Measurements from ENCODE around the gene MAP3K10. TPM values are rescaled to one million over a fixed set of nuclear protein-coding genes. Genes with fewer than 3 reads are reported as not detected.

The MAP3K10 gene
- total RNA-seq, 1 donor from 2014 or later = 5.7 TPM

DNA sequence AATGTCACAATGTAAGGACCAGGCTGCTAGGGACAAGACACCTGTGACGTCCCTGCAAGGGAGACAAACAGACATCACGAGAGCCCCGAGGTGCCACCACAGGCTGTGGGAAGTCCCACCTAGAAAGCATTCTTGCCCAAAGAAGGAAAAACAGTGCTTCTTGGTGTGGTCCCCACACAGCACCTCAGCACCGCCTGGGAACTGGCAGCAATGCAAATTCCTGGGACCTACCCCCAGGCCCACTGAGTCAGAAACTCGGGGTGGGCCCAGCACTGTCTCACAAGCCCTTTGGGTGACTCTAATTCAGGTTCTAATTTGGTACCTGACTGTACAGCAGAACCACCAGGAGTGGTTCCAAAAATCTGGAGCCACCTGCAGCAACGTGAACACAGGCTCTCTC is 49.1 kb downstream of the MAP3K10 start:
- H3K27me3 ChIP-seq = no peaks in the 10 kb centered on the region
- H3K4me1 ChIP-seq = no peaks in the 10 kb centered on the region
- no peak for TF ChIP-seq EZH2 (IDR thresholded peaks at IDR 0.05)
- Mint-ChIP-seq H3K9me3 (no peaks in the 10 kb centered on the region), H3K4me1 (peaks cover 12% of the 10 kb centered on the region), H3K4me3 (no peak overlapping the region), H3K27ac (no peak overlapping the region), H3K36me3 (peaks cover 12% of the 10 kb centered on the region), H3K27me3 (ENCODE audit: insufficient read depth, low read depth) (peaks cover 2% of the 10 kb centered on the region)
- no peaks in the 10 kb centered on the region for H3F3A ChIP-seq (ENCODE audit: low read depth)
- H2AFZ ChIP-seq (replicated peaks) = no peak overlapping the region
- no peak for DNase-seq (ENCODE audit: low spot score)
- no peaks in the 10 kb centered on the region for H3K36me3 ChIP-seq
- H3K4me3 ChIP-seq = no peak overlapping the region
- peaks cover 14% of the 10 kb centered on the region for H4K20me1 ChIP-seq (ENCODE audit: low read depth)
- H3K4me2 ChIP-seq = no peak overlapping the region
- H3K79me2 ChIP-seq (ENCODE audit: low read depth) = no peaks in the 10 kb centered on the region
- H3K27ac ChIP-seq = no peak overlapping the region
- no peak overlapping the region for H3K9ac ChIP-seq
- no peaks in the 10 kb centered on the region for H3K9me3 ChIP-seq (ENCODE audit: low read depth)

DNA sequence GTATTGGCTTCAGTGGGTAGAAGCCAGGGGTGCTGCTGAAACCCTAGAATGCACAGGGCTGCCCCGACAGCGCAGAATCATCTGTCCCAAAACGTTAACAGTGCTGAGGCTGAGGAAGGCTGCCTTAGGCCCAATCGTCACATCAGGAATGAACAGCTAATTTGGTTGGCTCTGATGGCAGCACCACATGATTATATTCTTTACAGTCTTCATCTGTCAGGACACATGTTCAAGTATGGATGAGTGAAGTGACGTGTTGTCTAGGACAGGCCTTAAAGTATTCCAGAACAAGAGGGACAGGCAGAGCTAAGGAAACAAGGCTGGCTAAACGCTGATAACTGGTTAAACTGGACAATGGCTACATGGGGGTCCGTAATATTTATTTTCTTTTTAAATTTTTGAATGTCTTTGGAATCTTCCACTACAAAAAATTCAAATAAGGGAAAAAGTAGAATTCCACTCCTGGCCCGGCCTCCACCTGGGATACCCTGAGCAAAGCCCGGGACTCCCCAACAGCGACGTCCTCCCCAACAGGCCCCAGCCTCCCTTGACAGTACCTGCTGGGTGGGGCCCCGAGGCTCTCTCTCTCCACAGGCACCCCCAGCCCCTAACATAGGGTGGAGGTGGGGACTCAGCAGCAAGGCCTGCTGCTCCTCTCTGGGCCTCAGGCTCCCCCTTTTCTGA is 50.0 kb downstream of the MAP3K10 start:
- H3K4me3 Mint-ChIP-seq = no peak overlapping the region
- H2AFZ ChIP-seq (replicated peaks) = no peak overlapping the region
- peaks cover 12% of the 10 kb centered on the region for H3K36me3 Mint-ChIP-seq
- H3K4me1 Mint-ChIP-seq = peaks cover 12% of the 10 kb centered on the region
- H3K9me3 ChIP-seq (ENCODE audit: low read depth) = no peaks in the 10 kb centered on the region
- H3K9ac ChIP-seq = no peak overlapping the region
- peaks cover 19% of the 10 kb centered on the region for H4K20me1 ChIP-seq (ENCODE audit: low read depth)
- H3K27ac Mint-ChIP-seq = no peak overlapping the region
- H3K4me1 ChIP-seq = no peaks in the 10 kb centered on the region
- no peaks in the 10 kb centered on the region for H3K79me2 ChIP-seq (ENCODE audit: low read depth)
- TF ChIP-seq EZH2 (IDR thresholded peaks at IDR 0.05) (no peak), EZH2phosphoT487 (IDR thresholded peaks at IDR 0.05) (no peak)
- TF ChIP-seq, protein P1, sequence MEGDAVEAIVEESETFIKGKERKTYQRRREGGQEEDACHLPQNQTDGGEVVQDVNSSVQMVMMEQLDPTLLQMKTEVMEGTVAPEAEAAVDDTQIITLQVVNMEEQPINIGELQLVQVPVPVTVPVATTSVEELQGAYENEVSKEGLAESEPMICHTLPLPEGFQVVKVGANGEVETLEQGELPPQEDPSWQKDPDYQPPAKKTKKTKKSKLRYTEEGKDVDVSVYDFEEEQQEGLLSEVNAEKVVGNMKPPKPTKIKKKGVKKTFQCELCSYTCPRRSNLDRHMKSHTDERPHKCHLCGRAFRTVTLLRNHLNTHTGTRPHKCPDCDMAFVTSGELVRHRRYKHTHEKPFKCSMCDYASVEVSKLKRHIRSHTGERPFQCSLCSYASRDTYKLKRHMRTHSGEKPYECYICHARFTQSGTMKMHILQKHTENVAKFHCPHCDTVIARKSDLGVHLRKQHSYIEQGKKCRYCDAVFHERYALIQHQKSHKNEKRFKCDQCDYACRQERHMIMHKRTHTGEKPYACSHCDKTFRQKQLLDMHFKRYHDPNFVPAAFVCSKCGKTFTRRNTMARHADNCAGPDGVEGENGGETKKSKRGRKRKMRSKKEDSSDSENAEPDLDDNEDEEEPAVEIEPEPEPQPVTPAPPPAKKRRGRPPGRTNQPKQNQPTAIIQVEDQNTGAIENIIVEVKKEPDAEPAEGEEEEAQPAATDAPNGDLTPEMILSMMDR (IDR thresholded peaks at IDR 0.05) = no peak
- no peaks in the 10 kb centered on the region for H3K9me3 Mint-ChIP-seq
- H3F3A ChIP-seq (ENCODE audit: low read depth) = no peaks in the 10 kb centered on the region
- no peak overlapping the region for H3K27ac ChIP-seq
- no peaks in the 10 kb centered on the region for H3K27me3 ChIP-seq
- H3K4me2 ChIP-seq = no peak overlapping the region
- peaks cover 2% of the 10 kb centered on the region for H3K27me3 Mint-ChIP-seq (ENCODE audit: insufficient read depth, low read depth)
- no peak for DNase-seq (ENCODE audit: low spot score)
- H3K36me3 ChIP-seq = no peaks in the 10 kb centered on the region
- H3K4me3 ChIP-seq = no peak overlapping the region

DNA sequence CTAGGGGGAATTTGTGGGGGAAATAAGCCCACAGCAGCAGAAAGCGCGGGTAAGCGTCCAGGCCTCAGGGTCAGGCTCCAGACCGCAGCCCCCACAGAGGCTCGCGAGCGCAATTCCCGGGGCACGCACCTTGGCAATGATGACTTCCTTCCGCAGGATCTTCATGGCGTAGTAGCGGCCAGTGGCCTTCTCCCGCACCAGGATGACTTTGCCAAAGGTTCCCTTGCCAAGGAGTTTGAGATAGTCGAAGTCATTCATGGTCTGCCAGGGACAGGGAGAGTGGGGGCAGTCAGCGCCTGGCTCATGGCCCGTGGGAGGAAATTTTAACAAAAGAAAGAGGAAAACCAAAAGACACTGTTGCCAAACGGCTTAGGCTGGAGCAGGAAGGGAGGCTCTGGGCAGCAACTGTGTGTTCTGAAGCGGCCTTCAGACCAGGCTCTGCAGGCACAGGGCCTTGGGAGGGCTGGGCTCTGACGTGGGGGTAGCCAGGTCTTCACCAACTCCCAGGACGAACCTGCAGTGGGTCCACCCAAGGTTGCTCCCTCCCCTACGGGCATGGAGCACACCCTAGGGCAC is 50.7 kb downstream of the MAP3K10 start:
- Histone ChIP-seq H3K4me1 (no peaks in the 10 kb centered on the region), H2AFZ (replicated peaks) (no peak overlapping the region), H3K27me3 (no peaks in the 10 kb centered on the region), H3F3A (ENCODE audit: low read depth) (no peaks in the 10 kb centered on the region), H3K27ac (no peak overlapping the region), H3K4me3 (no peak overlapping the region), H3K9ac (no peak overlapping the region), H3K4me2 (no peak overlapping the region), H3K36me3 (no peaks in the 10 kb centered on the region), H3K79me2 (ENCODE audit: low read depth) (no peaks in the 10 kb centered on the region), H3K9me3 (ENCODE audit: low read depth) (no peaks in the 10 kb centered on the region), H4K20me1 (ENCODE audit: low read depth) (peaks cover 19% of the 10 kb centered on the region)
- peaks cover 2% of the 10 kb centered on the region for H3K27me3 Mint-ChIP-seq (ENCODE audit: insufficient read depth, low read depth)
- H3K9me3 Mint-ChIP-seq = no peaks in the 10 kb centered on the region
- peaks cover 11% of the 10 kb centered on the region for H3K36me3 Mint-ChIP-seq
- H3K27ac Mint-ChIP-seq = no peak overlapping the region
- H3K4me1 Mint-ChIP-seq = peaks cover 12% of the 10 kb centered on the region
- no peak for DNase-seq (ENCODE audit: low spot score)
- no peak overlapping the region for H3K4me3 Mint-ChIP-seq
- TF ChIP-seq EZH2phosphoT487 (IDR thresholded peaks at IDR 0.05) (no peak), EZH2 (IDR thresholded peaks at IDR 0.05) (no peak)
- TF ChIP-seq, protein P1 (IDR thresholded peaks at IDR 0.05) = no peak

DNA sequence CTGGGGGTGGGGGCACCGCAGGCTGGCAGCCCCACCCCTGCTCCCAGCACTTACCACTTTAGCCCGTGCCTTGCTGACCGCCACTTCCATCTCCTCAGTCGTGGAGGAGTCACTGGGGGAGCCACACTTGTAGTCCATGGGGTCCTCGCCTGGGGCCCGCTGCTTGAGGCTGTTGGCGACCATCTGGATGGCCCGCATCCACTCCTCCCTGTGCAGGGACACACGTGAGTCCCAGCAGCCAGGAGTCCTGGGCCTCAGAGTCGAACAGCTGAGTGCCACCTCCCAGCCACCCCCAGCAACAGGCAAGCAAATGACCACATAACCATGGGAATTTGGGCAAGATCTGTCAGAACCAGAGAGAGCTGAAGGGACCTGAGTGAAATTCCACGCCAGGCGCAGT is 51.3 kb downstream of the MAP3K10 start:
- Histone ChIP-seq H3K9me3 (ENCODE audit: low read depth) (no peaks in the 10 kb centered on the region), H3K9ac (no peak overlapping the region), H2AFZ (replicated peaks) (no peak overlapping the region), H3K4me2 (no peak overlapping the region), H3K36me3 (no peaks in the 10 kb centered on the region), H3F3A (ENCODE audit: low read depth) (no peaks in the 10 kb centered on the region), H3K27ac (no peak overlapping the region), H3K4me3 (no peak overlapping the region), H3K79me2 (ENCODE audit: low read depth) (no peaks in the 10 kb centered on the region), H3K27me3 (no peaks in the 10 kb centered on the region), H3K4me1 (no peaks in the 10 kb centered on the region), H4K20me1 (ENCODE audit: low read depth) (peaks cover 19% of the 10 kb centered on the region)
- TF ChIP-seq EZH2phosphoT487 (IDR thresholded peaks at IDR 0.05) (no peak), EZH2 (IDR thresholded peaks at IDR 0.05) (no peak)
- TF ChIP-seq, protein P1 (IDR thresholded peaks at IDR 0.05) = no peak
- DNase-seq (ENCODE audit: low spot score) = no peak
- H3K27me3 Mint-ChIP-seq (ENCODE audit: insufficient read depth, low read depth) = peaks cover 2% of the 10 kb centered on the region
- peaks cover 12% of the 10 kb centered on the region for H3K4me1 Mint-ChIP-seq
- no peak overlapping the region for H3K4me3 Mint-ChIP-seq
- H3K9me3 Mint-ChIP-seq = no peaks in the 10 kb centered on the region
- H3K36me3 Mint-ChIP-seq = peaks cover 8% of the 10 kb centered on the region
- no peak overlapping the region for H3K27ac Mint-ChIP-seq
